HFF-Myc (cell line): ENCODE results near the gene PRSS57.

Experiments
- DNase-seq: peaks from one replicate; pipeline ENCODE4 v3.0.0-alpha.2; 2011; ENCODE audit warnings: low read depth; ENCODE audit errors: extremely low read depth
- H3K4me3 ChIP-seq: replicated peaks from 2 replicates; pipeline ENCODE4 v1.5.1; 2011; ENCODE audit warnings: low read depth, mild to moderate bottlenecking, control low read depth, low read length
- CTCF ChIP-seq: IDR thresholded peaks from 2 replicates; pipeline ENCODE4 v1.5.1; 2012; ENCODE audit warnings: mild to moderate bottlenecking, low read depth, low read length, control low read depth; ENCODE audit errors: missing control alignments

Gene PRSS57

DNA sequence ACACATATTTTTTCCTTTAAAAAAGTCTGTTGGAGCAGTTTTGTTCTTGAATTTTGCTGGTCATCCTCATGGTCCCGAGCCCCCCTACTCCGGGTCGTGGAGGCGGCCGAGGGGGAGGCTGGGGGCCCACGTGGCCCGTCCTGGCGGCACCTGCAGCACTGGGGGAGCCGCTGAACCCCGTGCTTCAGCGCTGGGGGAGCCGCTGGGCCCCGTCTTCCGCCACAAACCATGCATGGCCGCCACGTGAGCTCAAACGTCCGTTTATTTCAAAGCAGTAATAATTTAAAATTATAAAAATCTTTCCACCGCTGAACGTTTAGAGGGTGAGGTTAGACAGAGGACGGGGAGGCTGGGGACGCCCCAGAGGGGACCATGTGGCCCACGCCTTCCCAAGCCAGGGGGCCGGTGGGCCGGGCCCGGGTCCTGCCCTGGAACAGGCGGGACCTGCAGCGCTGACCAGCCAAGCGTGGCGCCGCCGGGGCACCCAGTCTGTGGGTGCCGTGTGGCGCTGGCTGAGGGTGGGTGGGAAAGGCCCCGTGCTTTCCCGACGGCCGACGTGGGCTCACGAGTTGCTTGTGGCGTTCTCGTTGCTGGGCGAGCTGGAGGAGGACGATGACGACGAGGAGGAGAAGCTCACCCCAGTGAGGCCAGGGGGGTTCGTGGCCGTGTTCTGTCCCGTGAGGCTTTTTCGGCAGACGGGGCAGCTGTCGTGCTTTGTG, 47.5 kb downstream of the PRSS57 start:
- no peak overlapping the region for H3K4me3 ChIP-seq
- no peak for TF ChIP-seq CTCF
- no peak for DNase-seq

- H3K4me3 ChIP-seq: no peak overlapping the region
- no peak for DNase-seq
- TF ChIP-seq CTCF: no peak
These were observed 48.3 kb downstream of the PRSS57 start for GRCh38 chr19:646779-647565.

- DNase-seq: no peak
- no peak for TF ChIP-seq CTCF
These were observed 49.1 kb downstream of the PRSS57 start for GRCh38 chr19:645912-646778.

DNA sequence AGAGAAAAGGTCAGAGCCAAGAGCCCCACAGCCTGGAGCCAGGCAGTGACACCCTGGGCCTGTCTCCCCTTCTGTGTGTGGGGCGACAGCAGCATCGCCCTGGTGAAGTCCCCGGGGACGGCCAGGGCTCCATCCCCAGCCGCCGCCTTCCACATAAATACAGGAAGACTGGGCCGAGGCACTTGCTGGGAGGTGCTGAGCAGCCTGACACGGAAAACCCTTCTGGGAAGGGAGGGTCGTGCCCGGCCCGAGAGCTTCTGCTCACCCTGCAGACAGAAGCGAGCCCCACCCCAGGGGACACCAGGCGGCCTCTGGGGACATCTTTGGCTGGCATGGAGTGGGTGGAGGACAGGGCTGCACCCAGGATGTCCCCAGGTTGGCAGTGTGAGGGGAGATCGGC, 50.5 kb downstream of the PRSS57 start:
- H3K4me3 ChIP-seq: no peak overlapping the region
- TF ChIP-seq CTCF: no peak
- DNase-seq: no peak

More at GRCh38 chr19:645912-646778, 49.1 kb downstream of the PRSS57 start:
- no peak overlapping the region for H3K4me3 ChIP-seq

DNA sequence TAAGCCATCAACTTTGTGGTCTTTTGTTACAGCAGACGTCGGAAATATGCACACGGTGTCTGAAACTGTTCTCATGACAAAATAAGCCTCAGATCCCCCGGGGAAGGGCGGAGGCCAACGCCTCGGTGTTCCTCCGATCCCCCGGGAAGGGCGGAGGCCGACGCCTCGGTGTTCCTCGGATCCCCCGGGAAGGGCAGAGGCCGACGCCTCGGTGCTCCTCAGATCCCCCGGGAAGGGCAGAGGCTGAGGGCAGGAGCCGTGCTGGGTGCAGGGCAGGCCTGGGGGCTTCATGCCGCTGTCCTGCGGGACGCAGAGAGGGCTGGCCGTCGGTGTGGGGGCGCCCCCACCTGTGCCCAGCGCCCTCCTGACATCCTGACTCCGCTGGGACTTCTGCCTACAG, 50.9 kb downstream of the PRSS57 start:
- no peak for TF ChIP-seq CTCF
- DNase-seq: no peak
- H3K4me3 ChIP-seq: no peak overlapping the region

- TF ChIP-seq CTCF: no peak
- H3K4me3 ChIP-seq: no peak overlapping the region
- no peak for DNase-seq
These were observed 51.5 kb downstream of the PRSS57 start for GRCh38 chr19:643736-644135.
